Muscle of back (tissue), 13 donors: ENCODE results near the gene MCRIP2. TPM values are rescaled to one million over a fixed set of nuclear protein-coding genes. Genes with fewer than 3 reads are reported as not detected.
A peak's percentile ranks its signal among the peaks of the same experiment; 100 is the strongest.
"Not testable (repeated sequence)": the region's sequence is repeated elsewhere in the genome, so short reads cannot be mapped to it uniquely, and the experiment has no call there.

ENCODE experiments used
- DNase-seq, 3 donors: peaks; one replicate each; pipeline versions ENCODE4 v3.0.0 to v3.0.0-alpha.2; 2013
- long read RNA-seq, 9 donors: transcript quantifications; one replicate each; lab custom pipeline, GENCODE V29; 2026
- polyA plus RNA-seq, 10 donors: library from polyadenylated mRNA; unstranded; fragments of 120-200 nt; gene quantifications; one replicate each; pipeline ENCODE4 v1.2.1, GENCODE V29; 2013; ENCODE audit not compliant: insufficient read length in 10 of 10

MCRIP2 gene, protein sequence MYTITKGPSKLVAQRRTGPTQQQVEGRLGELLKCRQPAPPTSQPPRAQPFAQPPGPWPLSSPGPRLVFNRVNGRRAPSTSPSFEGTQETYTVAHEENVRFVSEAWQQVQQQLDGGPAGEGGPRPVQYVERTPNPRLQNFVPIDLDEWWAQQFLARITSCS
- polyA plus RNA-seq: 10 to 100 TPM in 4 of 10 donors, 1 to 10 TPM in 6; 8.0 to 12.5 (median 9.8) TPM
- long read RNA-seq, donor 1, partial matches to known transcripts: 0 of 7 reads
- long read RNA-seq, donor 1, other reads (novel, unspliced or antisense): 0 of 7 reads
- long read RNA-seq, donor 2, transcript MCRIP2-201 (5 exons, 946 nt): major isoform, 6 of 10 reads
- long read RNA-seq, donor 2, partial matches to known transcripts: 0 of 10 reads
- long read RNA-seq, donor 2, other reads (novel, unspliced or antisense): 0 of 10 reads
- long read RNA-seq, donor 3: 0 reads
- long read RNA-seq, donor 4, transcript MCRIP2-201 (5 exons, 946 nt): major isoform, 8 of 12 reads
- long read RNA-seq, donor 4, partial matches to known transcripts: 0 of 12 reads
- long read RNA-seq, donor 4, other reads (novel, unspliced or antisense): 0 of 12 reads
- long read RNA-seq, donor 5, transcript MCRIP2-201 (5 exons, 946 nt): major isoform, 5 of 12 reads
- long read RNA-seq, donor 5, partial matches to known transcripts: 0 of 12 reads
- long read RNA-seq, donor 5, other reads (novel, unspliced or antisense): 0 of 12 reads
- long read RNA-seq, donor 6, transcript MCRIP2-201 (5 exons, 946 nt): major isoform, 7 of 12 reads
- long read RNA-seq, donor 6, transcript MCRIP2-204 (1 exons, 1,728 nt): minor isoform, 5 of 12 reads
- long read RNA-seq, donor 6, partial matches to known transcripts: 0 of 12 reads
- long read RNA-seq, donor 6, other reads (novel, unspliced or antisense): 0 of 12 reads
- long read RNA-seq, donor 7, partial matches to known transcripts: 0 of 11 reads
- long read RNA-seq, donor 7, other reads (novel, unspliced or antisense): 0 of 11 reads
- long read RNA-seq, donor 8, partial matches to known transcripts: 0 of 3 reads
- long read RNA-seq, donor 8, other reads (novel, unspliced or antisense): 0 of 3 reads
- long read RNA-seq, donor 9, partial matches to known transcripts: 0 of 2 reads
- long read RNA-seq, donor 9, other reads (novel, unspliced or antisense): 0 of 2 reads

DNA sequence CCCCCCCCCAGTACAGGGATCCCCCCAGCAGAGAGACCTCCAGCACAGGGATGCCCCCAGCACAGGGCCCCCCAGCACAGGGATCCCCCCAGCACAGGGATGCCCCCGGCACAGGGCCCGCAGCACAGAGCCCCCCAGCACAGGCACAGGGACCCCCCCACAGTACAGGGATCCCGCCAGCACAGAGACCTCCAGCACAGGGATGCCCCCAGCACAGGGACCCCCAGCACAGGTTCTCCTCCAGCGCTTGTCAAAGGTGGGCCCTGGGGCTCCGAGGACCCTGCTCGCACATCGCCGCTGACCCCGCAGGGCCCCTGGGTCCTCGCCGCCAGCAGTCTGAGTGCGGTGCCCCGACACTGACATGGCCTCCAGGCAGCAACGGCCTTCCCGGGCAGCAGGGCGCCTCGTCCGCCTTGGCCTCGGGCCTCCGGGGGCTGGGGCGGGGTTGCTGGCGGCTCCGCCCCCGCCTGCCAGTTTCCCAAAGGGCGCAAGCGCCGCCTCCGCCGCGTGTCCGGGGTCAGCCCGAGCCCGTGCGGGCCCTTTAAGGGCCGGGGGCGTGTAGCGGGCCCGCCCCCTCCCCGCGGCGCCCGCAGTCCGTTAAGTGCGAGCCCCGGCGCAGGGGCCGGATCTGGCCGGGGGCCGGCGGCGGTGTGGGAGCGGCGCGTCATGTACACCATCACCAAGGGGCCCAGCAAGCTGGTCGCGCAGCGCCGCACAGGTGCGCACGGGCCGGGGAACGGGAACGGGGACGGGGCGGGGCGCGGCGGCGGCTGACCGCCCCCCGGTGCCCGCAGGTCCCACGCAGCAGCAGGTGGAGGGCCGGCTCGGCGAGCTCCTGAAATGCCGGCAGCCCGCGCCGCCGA lies at the start of gene MCRIP2:
TSS of gene MCRIP2 (plus strand) at position 503 of the 863 bp plus-strand sequence. CDS start at position 667, 164 bp downstream.
- peak; percentile 62 to 83 (median 62) for DNase-seq

DNA sequence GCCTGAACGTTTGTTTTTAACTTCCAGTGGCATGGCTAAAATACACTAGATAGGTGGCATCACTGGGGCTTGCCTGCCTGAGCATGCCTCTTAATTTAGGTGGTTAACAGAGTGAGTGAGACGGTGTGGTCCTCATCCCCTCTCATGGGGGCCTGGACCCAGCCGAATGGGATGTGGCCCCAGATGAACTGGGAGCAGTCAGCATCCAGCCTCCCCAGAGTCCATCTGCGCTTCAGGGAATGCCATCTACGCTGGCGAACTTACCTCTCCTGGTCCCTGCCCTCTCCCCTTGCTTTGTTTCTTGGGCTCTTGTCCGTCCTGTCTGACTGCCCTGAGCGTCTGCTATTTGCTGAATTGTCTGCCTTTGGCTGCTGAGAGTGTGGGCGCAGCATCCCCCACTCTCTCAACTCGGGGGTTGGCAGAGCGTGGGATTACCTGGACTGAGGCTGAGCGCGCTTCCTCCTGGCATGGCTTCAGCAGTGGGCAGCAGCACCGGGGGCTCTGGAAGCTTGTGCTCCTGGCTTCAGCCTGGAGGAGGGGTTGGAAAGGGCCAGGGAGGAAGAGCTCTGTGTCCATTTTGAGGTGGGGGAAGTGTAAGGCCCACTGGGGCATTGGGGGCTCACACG lies 49.6 kb upstream of the MCRIP2 start:
- DNase-seq: no peak

DNA sequence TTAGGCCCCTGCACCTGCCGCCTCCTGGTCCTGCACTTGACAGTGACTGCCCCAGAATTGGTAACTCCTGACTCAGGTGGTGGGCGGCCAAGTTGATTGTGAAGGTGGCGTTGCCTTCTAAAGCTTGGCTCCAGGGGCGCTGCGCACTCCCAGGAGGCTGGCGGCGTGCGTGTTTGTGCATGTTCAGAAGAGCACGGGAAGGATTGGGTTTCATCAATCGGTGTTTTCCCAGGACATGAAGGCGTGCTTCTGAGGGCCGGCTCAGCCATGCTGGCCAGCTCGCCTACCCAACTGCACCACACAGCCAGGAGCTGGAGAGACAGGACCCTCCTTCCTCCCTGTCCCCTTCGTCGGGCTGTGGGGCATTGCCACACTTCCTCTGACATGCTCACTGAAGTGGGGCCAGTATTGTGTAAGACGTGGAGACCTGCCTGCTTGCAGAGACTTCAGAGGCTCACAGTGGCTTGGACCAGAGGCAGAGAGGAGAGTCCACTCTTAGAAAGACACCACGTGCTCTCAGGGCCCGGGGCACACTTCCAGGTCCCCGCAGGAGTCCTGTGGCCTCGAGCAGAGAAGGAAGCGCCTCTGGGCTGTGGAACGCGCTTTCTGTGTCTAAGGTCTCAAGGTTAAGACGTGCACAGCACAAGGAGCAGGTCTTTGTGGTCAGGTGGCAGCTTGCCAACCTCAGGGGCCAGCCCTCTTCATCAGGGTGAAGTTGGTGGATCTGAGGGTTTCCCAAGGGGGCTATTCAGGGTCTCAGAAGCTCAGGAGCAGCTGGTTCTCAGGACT lies 48.9 kb upstream of the MCRIP2 start:
- DNase-seq: no peak

DNA sequence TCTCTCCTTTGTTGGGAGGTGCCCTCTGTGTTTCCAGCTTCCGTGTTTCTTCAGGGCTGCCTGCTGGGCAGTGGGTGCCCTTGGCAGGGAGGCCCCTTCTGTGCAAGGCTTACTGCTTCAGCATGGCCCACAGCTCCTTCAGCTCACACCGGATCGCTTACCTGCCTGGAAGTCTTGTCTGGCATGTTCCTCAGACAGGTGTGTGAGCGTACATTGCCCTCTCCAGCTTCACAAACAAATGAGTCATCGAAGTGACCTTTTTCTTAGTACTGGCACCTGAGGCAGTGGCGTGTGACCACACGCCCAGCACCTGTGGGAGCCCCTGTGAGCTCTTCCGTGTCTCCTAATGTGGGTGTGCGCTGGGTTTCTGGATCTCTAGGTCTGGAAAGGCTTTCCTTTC lies 48.2 kb upstream of the MCRIP2 start:
- DNase-seq: no peak

DNA sequence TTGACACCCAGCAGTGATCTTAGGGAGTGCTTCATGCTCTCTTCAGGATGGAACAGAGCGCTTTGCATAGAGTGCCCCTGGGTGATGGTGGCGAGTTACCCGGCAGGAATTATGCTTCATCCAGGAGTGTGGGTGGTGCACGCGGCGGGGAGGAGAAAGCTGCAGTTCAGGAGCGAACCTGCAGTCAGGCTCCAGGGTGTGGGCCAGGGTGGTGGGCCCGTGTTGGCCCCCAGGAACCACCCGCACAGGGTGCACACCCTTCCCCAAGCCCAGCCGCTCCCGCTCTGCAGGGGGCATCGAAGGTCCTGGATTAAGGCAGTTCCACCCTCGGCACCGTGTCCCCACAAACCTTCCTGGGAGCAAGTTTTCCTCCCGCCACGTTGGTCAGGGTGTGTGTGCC lies 47.8 kb upstream of the MCRIP2 start:
- no peak for DNase-seq

DNA sequence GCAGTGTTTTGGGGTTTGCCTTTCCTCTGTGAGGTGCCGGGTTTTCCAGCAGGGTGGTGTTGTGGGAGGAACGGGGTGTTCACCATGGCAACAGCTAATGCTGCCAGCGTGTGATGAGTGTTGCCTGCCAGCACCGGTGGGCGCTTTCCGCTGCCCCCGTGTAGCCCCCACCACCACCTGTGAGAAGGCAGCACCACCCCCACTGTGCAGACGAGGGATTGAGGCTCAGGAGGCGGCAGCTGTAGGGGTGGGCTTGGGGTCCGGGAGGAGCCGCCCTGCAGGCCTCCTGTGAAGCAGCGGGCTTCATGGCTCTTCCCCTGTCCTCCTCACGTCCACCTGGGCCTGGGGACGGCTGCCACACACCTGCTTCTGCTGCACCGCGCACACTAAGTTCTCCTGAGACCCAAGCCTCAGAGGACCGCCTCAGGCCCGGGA lies 46.5 kb upstream of the MCRIP2 start:
- no peak for DNase-seq

DNA sequence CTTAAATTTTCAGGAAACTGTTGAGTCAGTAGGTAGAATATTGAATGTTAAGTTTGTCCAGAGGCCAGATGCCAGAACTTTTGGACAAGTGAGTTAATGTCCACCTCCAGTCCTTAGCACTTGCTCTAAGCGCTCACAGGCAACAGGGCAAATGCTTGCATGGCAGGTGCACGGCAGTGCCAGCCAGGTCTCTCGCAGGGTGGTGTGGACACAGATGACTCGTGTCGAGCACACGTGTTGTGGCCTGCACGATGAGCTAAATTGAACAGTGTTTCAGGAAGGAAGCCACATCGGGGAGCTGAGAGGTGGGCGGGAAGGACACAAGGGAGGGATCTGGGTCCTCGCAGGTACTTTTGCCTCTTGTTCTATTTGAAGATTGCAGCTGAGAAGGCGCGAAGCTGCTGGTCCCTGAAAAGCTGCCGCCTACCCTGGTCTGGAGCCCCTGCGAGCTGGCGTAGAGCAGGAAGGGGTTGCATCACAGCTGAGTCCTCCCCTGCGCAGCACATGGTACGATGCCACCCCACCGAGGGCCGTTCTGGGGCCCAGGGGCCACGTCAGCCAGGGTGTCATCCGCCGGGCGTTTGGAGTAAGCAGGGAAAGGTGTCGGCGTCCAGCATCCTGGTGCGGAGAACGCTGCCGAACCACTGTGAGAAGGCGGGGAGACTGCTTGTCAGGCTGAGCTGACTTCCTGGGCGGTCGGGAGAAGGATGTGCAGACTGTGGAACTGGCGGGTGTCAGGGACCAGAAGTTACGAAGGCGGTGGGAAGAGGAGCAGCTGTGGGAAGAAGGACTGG lies 45.5 kb upstream of the MCRIP2 start:
- DNase-seq: no peak

DNA sequence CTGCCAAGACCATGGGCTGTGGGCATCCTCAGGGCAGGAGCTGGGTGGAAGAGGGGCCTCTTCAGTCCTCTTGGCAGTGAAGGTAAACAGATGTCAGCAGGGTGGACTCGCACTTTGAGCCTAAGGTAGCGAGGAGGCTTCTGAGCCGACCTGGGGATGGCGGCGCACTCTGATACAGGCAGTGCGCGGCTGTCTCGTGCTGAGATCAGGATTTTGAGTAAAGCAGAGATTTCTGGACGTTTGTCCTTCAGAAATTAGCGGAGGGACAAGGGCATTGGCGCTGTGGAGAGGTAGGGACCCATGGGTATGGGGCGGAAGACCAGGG lies 44.9 kb upstream of the MCRIP2 start:
- DNase-seq: no peak

DNA sequence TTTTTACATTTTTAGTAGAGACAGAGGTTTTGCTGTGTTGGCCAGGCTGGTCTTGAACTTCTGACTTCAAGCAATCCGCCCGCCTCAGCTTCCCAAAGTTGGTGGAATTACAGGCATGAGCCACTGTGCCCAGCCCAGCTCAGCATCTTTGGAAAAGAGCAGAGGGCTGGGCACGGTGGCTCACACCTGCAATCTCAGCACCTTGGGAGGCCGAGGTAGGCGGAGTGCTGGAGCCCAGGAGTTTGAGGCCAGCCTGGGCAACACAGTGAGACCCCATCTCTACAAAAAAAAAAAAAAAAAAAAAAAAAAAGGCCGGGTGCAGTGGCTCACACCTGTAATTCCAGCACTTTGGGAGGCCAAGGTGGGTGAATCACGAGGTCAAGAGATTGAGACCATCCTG lies 44.0 kb upstream of the MCRIP2 start:
- not testable (repeated sequence) for DNase-seq

DNA sequence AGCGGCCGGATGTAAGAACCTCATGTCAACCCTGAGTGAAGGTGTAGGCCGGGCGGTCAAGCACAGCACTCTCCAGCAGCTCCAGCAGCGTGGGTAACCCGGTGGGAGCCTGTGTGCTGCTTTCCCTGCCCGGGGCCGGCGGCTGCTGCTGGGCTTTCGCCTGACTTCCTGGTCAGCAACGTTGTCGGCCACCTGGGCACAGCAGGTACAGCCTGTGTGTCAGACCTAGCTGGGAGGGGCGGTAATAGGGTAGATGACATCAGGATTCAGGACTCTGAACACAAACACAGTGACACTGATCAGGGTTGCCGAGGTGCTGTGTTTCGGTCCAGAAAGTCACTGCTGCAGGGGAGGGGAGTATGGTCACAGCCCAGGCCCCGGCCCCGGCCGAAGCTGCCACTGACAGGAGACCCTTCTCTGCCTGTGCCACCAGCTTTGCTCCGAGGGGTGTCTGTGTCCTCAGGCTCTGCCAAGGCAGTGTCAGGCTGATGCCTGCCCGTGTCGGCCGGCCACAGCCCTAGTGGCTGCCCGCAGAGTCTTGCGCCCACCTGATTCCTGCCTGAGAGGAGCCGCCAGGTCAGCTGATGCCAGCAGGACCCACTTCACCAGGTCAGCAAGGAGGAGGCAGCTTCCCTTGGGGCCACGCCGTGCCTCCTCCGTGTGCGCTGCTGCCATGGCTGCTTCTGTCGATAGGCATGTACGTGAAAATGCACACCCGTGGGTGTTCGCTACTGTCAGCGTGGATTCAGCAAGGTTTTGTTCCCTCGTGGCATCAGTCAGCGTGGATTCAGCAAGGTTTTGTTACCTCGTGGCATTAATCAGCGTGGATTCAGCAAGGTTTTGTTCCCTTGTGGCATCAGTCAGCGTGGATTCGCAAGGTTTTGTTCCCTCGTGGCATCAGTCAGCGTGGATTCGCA lies 42.5 kb upstream of the MCRIP2 start:
- DNase-seq: no peak

DNA sequence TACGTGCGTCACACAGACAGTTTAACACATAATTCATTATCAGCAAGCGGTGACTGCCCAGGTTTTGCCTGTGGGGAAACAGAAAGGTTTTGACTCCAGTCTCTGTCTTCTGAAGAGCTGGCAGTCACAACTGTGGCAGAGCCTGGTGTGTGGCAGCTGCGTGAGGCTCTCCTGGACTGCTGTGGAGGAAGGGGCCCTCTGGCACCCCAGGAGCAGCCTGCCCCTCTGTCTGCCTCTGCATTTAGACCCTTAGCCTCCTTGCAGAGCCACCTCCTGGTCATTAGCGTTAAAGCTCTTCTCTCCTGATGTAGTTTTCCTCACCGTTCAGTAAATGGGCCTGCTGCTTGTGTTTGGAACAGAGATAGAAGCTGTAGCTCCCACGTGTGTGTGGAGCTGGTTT lies 40.8 kb upstream of the MCRIP2 start:
- no peak for DNase-seq

DNA sequence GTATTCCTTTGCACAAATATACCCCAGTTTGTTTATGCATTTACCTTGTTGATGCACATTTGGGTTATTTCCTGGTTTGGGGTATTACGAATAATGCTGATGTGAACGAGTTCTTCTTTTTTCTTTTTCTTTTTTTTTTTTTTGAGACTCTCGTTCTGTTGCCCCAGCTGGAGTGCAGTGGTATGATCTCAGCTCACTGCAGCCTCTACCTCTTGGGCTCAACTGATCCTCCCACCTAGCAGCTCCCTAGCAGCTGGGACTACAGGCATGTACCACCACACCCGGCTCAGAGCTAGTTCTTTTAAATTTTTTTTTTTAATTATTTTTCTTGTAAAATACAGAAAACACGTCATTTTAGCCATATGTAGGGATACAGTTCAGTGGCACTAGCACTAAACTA lies 37.7 kb upstream of the MCRIP2 start:
- DNase-seq: no peak

DNA sequence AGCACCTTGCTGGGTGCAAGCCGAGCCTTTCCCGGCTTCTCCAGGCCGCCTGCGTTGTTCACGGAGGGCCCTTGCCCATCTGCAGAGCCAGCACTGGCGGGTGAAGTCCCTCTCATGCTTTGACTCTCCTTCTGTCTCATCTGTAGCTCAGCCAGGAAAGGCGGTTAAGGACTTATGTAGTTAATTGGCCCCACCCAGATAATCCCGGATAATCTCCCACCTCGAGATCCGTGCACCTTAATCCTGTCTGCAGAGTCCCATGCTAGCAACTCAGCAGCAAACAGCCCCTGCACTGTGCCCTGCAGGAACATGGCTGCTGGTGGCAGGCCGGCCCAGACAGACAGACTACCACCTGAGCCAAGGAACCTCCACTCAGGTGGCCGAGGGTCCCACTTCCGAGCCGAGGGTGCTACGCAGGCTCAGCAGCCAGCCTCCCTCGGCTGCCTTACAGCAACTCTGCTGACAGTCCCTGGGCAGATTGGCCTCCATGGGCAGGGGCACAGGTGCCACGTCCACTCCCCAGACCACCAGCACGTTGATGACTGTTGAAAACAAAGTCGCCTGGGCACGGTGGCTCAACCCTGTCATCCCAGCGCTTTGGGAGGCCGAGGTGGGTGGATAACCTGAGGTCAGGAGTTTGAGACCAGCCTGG lies 34.8 kb upstream of the MCRIP2 start:
- no peak for DNase-seq

DNA sequence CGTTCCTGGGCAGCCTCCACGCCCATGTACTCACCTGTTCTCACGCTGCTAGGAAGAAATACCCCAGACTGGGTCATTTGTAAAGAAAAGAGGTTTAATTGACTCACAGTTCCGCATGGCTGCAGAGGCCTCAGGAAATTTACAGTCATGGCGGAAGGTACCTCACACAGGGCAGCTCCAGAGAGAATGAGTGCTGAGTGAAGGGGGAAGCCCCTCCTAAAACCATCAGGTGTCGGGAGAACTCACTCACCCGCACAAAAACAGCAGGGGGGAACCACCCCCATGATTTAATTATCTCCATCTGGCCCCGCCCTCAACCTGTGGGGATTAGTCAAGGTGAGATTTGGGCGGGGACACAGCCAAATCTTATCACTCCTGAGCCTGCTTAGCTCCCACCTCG lies 33.6 kb upstream of the MCRIP2 start:
- no peak for DNase-seq

DNA sequence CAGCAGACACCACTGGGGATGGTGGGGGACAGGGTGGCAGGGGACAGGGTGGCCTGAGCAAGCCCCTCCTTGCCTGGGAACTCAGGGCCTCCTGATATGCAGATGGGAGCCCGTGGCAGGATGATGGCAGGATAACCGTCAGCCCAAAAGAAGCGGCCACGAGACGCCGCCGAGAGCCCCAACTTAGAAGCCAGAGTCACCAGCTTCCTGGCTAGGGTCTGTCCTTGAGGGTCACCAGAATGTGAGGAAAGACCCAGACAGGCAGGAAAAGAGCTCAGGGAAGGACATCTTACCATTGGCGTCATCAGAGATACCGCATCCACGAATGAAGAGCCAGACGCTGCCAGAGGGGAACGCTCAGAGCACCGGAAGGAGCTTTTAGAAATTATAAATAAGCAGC lies 32.3 kb upstream of the MCRIP2 start:
- no peak for DNase-seq

DNA sequence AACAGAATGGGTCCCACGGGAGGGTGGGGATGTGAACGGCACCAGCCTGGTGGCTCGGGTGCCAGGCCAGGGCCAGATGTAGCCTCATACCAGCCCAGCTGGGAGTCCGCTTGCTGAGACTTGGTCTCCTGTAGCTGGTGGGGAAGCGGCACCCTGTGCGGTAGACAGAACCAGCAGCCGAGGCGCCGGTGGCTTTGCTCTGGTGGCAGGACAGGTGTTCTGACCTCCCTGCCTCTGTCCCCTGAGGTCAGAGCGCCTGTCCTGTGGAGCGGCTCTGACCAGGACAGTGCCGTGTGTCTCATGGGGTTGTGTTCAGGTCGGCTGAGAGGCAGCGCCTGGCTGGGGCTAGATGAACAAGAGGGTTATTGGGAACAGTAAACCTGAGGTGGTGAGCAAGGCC lies 31.6 kb upstream of the MCRIP2 start:
- no peak for DNase-seq
